HepG2 (cell line): ENCODE measurements around the gene DST. TPM values are rescaled to one million over a fixed set of nuclear protein-coding genes. Genes with fewer than 3 reads are reported as not detected.

Source experiments
- ELF4 ChIP-seq: sonication (generic); formaldehyde crosslinking; IDR thresholded peaks from 2 replicates; pipeline ENCODE4 v1.5.0; 2020; ENCODE audit warnings: missing genetic modification reagents, mild to moderate bottlenecking, moderate library complexity, borderline replicate concordance
- FOSL1 ChIP-seq: sonication (generic); formaldehyde crosslinking; IDR thresholded peaks from 2 replicates; pipeline ENCODE4 v1.9.0; 2021; ENCODE audit warnings: missing genetic modification reagents, borderline replicate concordance
- GABPA ChIP-seq, 2 experiments: IDR thresholded peaks; 2 replicates each; pipeline ENCODE4 v1.6.1; 2011 to 2016; ENCODE audit warnings: low read depth in 2 of 2, low read length in 1 of 2, missing biosample characterization in 1 of 2, missing genetic modification characterization in 1 of 2
- HNRNPH1 ChIP-seq: fragments of 200-400 bp; formaldehyde crosslinking; optimal IDR thresholded peaks from 2 replicates; pipeline ENCODE3; 2017; ENCODE audit warnings: mild to moderate bottlenecking, low read depth, low read length
- MAFF ChIP-seq: IDR thresholded peaks from 2 replicates; pipeline ENCODE4 v1.6.1; 2011; ENCODE audit warnings: low read depth, low read length, improper control_type of control experiment
- MXI1 ChIP-seq: IDR thresholded peaks from 3 replicates; pipeline ENCODE4 v1.6.1; 2012; ENCODE audit warnings: low read depth, low read length, inconsistent platforms, borderline replicate concordance
- NCOA1 ChIP-seq: sonication (generic); formaldehyde crosslinking; IDR thresholded peaks from 2 replicates; pipeline ENCODE4 v1.9.0; 2021; ENCODE audit warnings: missing genetic modification reagents
- NCOA2 ChIP-seq: sonication (generic); formaldehyde crosslinking; IDR thresholded peaks from 2 replicates; pipeline ENCODE4 v1.8.0; 2022; ENCODE audit warnings: inconsistent platforms
- PCBP2 ChIP-seq: fragments of 200-400 bp; formaldehyde crosslinking; optimal IDR thresholded peaks from 2 replicates; pipeline ENCODE3; 2018; ENCODE audit warnings: low read length, low read depth; ENCODE audit not compliant: poor library complexity, severe bottlenecking
- RXRA ChIP-seq: sonication (generic); formaldehyde crosslinking; IDR thresholded peaks from 2 replicates; pipeline ENCODE4 v1.5.1; 2020; ENCODE audit warnings: missing genetic modification reagents
- SP5 ChIP-seq: IDR thresholded peaks from 2 replicates; pipeline ENCODE4 v1.6.1; 2016; ENCODE audit warnings: low read depth, borderline replicate concordance
- STAT5B ChIP-seq: sonication (generic); formaldehyde crosslinking; IDR thresholded peaks from 2 replicates; pipeline ENCODE4 v1.4.0; 2020; ENCODE audit warnings: missing genetic modification reagents
- TSC22D2 ChIP-seq: sonication (generic); formaldehyde crosslinking; IDR thresholded peaks from 2 replicates; pipeline ENCODE4 v1.5.1; 2020; ENCODE audit warnings: missing genetic modification reagents, mild to moderate bottlenecking, borderline replicate concordance
- ZMYM3 ChIP-seq: sonication (generic); formaldehyde crosslinking; IDR thresholded peaks from 2 replicates; pipeline ENCODE4 v1.5.1; 2020; ENCODE audit warnings: mild to moderate bottlenecking, missing genetic modification reagents
- ZNF367 ChIP-seq: sonication (generic); formaldehyde crosslinking; IDR thresholded peaks from 2 replicates; pipeline ENCODE4 v1.4.0; 2020; ENCODE audit warnings: missing genetic modification reagents, borderline replicate concordance
- ZNF546 ChIP-seq: sonication (generic); formaldehyde crosslinking; conservative IDR thresholded peaks from 2 replicates; pipeline ENCODE4 v1.8.1; 2023; ENCODE audit warnings: mild to moderate bottlenecking, missing genetic modification reagents
- ZNF703 ChIP-seq: sonication (generic); formaldehyde crosslinking; IDR thresholded peaks from 2 replicates; pipeline ENCODE4 v1.5.1; 2020; ENCODE audit warnings: missing genetic modification reagents, mild to moderate bottlenecking, moderate library complexity, borderline replicate concordance
- ZNF768 ChIP-seq: sonication (generic); formaldehyde crosslinking; IDR thresholded peaks from 2 replicates; pipeline ENCODE4 v1.4.0; 2020; ENCODE audit warnings: missing genetic modification reagents
- polyA plus RNA-seq, 8 experiments: library from polyadenylated mRNA; depleted of rRNA in 3 of 8; stranded (reverse) in 7 of 8; unstranded in 1 of 8; fragments of >200 nt; fragmentation: Illumina TruSeq in 4 of 8; extraction: Trizol in 4 of 8; gene quantifications; 2 replicates each; pipeline versions ENCODE4 v1.2.1 to v1.2.3, GENCODE V29; 2011 to 2016; ENCODE audit warnings: low read depth in 4 of 8, missing spikeins in 1 of 8, mixed read lengths in 1 of 8; ENCODE audit not compliant: insufficient read depth in 1 of 8
- total RNA-seq, 5 experiments: library from RNA; depleted of rRNA; stranded (reverse); fragments of >200 nt; fragmentation: Illumina TruSeq; extraction: Trizol; gene quantifications; 2 replicates each; pipeline ENCODE4 v1.2.3, GENCODE V29; 2016; ENCODE audit warnings: low read depth in 1 of 5
- TF ChIP-seq, protein P1 (sequence below): sonication (generic); formaldehyde crosslinking; IDR thresholded peaks from 2 replicates; pipeline ENCODE4 v1.5.0; 2020; ENCODE audit warnings: missing genetic modification reagents, mild to moderate bottlenecking, borderline replicate concordance
- TF ChIP-seq, protein P2 (sequence below): IDR thresholded peaks from 2 replicates; pipeline ENCODE4 v1.6.1; 2016
- TF ChIP-seq, protein P3 (sequence below): sonication (generic); formaldehyde crosslinking; IDR thresholded peaks from 2 replicates; pipeline ENCODE4 v1.4.0; 2020; ENCODE audit warnings: missing genetic modification reagents
- TF ChIP-seq, protein P4 (sequence below): sonication (generic); formaldehyde crosslinking; IDR thresholded peaks from 2 replicates; pipeline ENCODE4 v1.8.0; 2022; ENCODE audit warnings: missing genetic modification reagents, mild to moderate bottlenecking, moderate library complexity, borderline replicate concordance
- TF ChIP-seq, protein P5 (sequence below), 2 experiments: fragments of 450-650 bp in 1 of 2; sonication (generic) in 1 of 2; formaldehyde crosslinking; IDR thresholded peaks; 2 replicates each; pipeline versions ENCODE4 v1.5.0 to v1.8.0; 2020 to 2022; ENCODE audit warnings: mild to moderate bottlenecking in 1 of 2, missing genetic modification reagents in 1 of 2

DST gene
- total and polyA plus RNA-seq, 2 of the 13 experiments (the other 11 are each of a cell fraction or from before 2014, with no cell fraction given): 64.4 to 89.0 TPM

DNA sequence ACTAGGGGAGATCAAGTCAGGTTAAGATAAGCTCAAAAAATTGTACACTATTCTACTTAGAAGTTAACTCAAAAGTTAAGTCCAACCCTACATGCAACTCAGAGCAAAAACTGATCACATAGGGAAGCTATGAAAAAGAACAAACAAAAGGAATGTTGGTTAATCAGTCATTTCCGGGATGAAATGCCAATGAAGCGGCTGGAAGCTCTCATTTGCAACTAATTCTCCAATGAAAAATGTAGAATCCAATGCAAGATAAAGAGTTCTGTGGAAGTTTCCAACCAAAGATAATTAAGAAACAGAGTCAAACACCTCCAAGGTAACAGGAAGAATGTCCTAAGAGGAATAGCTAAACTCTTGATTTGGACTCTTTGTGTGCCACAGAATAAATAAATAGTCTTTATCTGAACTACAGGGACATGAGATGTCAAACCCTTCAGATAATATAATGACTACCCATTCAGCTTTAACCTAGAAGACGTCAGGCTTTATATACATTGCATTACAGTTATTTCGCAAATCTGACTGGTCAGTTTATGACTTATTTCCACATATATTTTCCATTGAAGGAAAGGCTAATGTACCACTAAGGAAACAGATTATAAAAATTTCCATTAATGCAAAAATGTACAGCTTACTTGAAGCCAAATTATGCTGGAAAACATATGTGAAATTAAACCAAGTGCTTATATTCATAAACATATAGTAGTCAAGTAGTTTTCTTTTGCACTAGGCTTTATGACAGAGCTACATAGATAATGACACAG, 48.0 kb upstream of the DST start (continued):
- TF ChIP-seq, protein P1, sequence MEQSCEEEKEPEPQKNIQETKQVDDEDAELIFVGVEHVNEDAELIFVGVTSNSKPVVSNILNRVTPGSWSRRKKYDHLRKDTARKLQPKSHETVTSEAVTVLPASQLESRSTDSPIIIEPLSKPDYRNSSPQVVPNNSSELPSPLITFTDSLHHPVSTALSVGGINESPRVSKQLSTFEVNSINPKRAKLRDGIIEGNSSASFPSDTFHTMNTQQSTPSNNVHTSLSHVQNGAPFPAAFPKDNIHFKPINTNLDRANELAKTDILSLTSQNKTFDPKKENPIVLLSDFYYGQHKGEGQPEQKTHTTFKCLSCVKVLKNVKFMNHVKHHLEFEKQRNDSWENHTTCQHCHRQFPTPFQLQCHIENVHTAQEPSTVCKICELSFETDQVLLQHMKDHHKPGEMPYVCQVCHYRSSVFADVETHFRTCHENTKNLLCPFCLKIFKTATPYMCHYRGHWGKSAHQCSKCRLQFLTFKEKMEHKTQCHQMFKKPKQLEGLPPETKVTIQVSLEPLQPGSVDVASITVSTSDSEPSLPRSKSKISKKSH (CRISPR knock-in tag): no peak
- TF ChIP-seq ZMYM3 (CRISPR knock-in tag): no peak
- TF ChIP-seq, protein P2, sequence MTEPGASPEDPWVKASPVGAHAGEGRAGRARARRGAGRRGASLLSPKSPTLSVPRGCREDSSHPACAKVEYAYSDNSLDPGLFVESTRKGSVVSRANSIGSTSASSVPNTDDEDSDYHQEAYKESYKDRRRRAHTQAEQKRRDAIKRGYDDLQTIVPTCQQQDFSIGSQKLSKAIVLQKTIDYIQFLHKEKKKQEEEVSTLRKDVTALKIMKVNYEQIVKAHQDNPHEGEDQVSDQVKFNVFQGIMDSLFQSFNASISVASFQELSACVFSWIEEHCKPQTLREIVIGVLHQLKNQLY (CRISPR knock-in tag): no peak
- no peak for TF ChIP-seq FOSL1
- no peak for TF ChIP-seq GABPA (IDR thresholded peaks at IDR 0.05; ENCODE audit: low read depth, low read length)
- peak; percentile 63 for TF ChIP-seq GABPA (CRISPR knock-in tag; IDR thresholded peaks at IDR 0.05; ENCODE audit: low read depth)
- TF ChIP-seq TSC22D2 (CRISPR knock-in tag): no peak
- TF ChIP-seq NCOA1: no peak
- TF ChIP-seq SP5 (CRISPR knock-in tag): no peak
- TF ChIP-seq, protein P3, sequence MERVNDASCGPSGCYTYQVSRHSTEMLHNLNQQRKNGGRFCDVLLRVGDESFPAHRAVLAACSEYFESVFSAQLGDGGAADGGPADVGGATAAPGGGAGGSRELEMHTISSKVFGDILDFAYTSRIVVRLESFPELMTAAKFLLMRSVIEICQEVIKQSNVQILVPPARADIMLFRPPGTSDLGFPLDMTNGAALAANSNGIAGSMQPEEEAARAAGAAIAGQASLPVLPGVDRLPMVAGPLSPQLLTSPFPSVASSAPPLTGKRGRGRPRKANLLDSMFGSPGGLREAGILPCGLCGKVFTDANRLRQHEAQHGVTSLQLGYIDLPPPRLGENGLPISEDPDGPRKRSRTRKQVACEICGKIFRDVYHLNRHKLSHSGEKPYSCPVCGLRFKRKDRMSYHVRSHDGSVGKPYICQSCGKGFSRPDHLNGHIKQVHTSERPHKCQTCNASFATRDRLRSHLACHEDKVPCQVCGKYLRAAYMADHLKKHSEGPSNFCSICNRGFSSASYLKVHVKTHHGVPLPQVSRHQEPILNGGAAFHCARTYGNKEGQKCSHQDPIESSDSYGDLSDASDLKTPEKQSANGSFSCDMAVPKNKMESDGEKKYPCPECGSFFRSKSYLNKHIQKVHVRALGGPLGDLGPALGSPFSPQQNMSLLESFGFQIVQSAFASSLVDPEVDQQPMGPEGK: no peak
- TF ChIP-seq, protein P4, sequence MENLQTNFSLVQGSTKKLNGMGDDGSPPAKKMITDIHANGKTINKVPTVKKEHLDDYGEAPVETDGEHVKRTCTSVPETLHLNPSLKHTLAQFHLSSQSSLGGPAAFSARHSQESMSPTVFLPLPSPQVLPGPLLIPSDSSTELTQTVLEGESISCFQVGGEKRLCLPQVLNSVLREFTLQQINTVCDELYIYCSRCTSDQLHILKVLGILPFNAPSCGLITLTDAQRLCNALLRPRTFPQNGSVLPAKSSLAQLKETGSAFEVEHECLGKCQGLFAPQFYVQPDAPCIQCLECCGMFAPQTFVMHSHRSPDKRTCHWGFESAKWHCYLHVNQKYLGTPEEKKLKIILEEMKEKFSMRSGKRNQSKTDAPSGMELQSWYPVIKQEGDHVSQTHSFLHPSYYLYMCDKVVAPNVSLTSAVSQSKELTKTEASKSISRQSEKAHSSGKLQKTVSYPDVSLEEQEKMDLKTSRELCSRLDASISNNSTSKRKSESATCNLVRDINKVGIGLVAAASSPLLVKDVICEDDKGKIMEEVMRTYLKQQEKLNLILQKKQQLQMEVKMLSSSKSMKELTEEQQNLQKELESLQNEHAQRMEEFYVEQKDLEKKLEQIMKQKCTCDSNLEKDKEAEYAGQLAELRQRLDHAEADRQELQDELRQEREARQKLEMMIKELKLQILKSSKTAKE: no peak
- no peak for TF ChIP-seq ZNF768 (CRISPR knock-in tag)
- TF ChIP-seq MAFF: no peak
- no peak for TF ChIP-seq PCBP2
- no peak for TF ChIP-seq RXRA
- no peak for TF ChIP-seq STAT5B (CRISPR knock-in tag)
- no peak for TF ChIP-seq ZNF703 (CRISPR knock-in tag)
- no peak for TF ChIP-seq ZNF546 (CRISPR knock-in tag)
- no peak; the same call in 1 of the 2 replicates for TF ChIP-seq NCOA2 (CRISPR knock-in tag)
- no peak for TF ChIP-seq MXI1
- no peak for TF ChIP-seq ZNF367 (CRISPR knock-in tag)
- TF ChIP-seq, protein P5, sequence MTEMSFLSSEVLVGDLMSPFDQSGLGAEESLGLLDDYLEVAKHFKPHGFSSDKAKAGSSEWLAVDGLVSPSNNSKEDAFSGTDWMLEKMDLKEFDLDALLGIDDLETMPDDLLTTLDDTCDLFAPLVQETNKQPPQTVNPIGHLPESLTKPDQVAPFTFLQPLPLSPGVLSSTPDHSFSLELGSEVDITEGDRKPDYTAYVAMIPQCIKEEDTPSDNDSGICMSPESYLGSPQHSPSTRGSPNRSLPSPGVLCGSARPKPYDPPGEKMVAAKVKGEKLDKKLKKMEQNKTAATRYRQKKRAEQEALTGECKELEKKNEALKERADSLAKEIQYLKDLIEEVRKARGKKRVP (CRISPR knock-in tag; IDR thresholded peaks at IDR 0.05): 0 out of 4 replicates have a peak, but pooled peaks of 1 of the 2 experiments have one; percentile 13
- TF ChIP-seq ELF4 (CRISPR knock-in tag): no peak
- TF ChIP-seq HNRNPH1: no peak
